CD4-positive, alpha-beta T cell (primary cell): ENCODE results near the gene AUTS2. TPM values are rescaled to one million over a fixed set of nuclear protein-coding genes. Genes with fewer than 3 reads are reported as not detected.

Experiments
- ATAC-seq: fragments of 200-7000 bp; cut with Tn5 transposase; one replicate; pipeline ENCODE4 v1.10.0; 2022; ENCODE audit warnings: mild to moderate bottlenecking; ENCODE audit not compliant: poor library complexity
- CTCF ChIA-PET: fragments of 350-600 bp; sonication (Branson Sonifier 250); formaldehyde crosslinking; loops from one replicate; lab custom pipeline; 2021; ENCODE audit warnings: antibody characterized with exemption, inconsistent platforms; lab: Charles Lee
- POLR2A ChIA-PET: fragments of 350-600 bp; sonication (Branson Sonifier 250); formaldehyde crosslinking; loops from one replicate; lab custom pipeline; 2021; ENCODE audit warnings: antibody characterized with exemption, inconsistent platforms; lab: Charles Lee
- DNase-seq, 14 experiments: peaks; one replicate each; pipeline ENCODE4 v3.0.0-alpha.2; 2013 to 2020; ENCODE audit warnings: mixed read lengths in 2 of 14
- H3K27ac ChIP-seq, 2 donors: one replicate each; pipeline versions ENCODE4 v1.5.1 to v1.7.0; 2013; ENCODE audit warnings: low read length in 2 of 2, low read depth in 1 of 2, mild to moderate bottlenecking in 1 of 2
- H3K27me3 ChIP-seq, 2 experiments: 1 replicate in 1 of 2; 2 replicates in 1 of 2; pipeline versions ENCODE4 v1.6.1 to v1.7.0; 2013; ENCODE audit warnings: low read length in 2 of 2, control low read depth in 1 of 2, mild to moderate bottlenecking in 1 of 2, moderate library complexity in 1 of 2; ENCODE audit not compliant: insufficient read depth in 2 of 2, control insufficient read depth in 1 of 2
- H3K36me3 ChIP-seq: one replicate; pipeline ENCODE4 v1.6.1; 2013; ENCODE audit warnings: low read length, control low read depth; ENCODE audit not compliant: insufficient read depth
- H3K4me1 ChIP-seq: one replicate; pipeline ENCODE4 v1.6.1; 2013; ENCODE audit warnings: low read length, control low read depth; ENCODE audit not compliant: insufficient read depth
- H3K4me3 ChIP-seq: one replicate; pipeline ENCODE4 v1.5.1; 2013; ENCODE audit warnings: mild to moderate bottlenecking, low read length, moderate library complexity
- H3K9me3 ChIP-seq, 2 experiments: 1 replicate in 1 of 2; 2 replicates in 1 of 2; pipeline versions ENCODE4 v1.6.1 to v1.7.0; 2013; ENCODE audit warnings: low read length in 2 of 2, mild to moderate bottlenecking in 2 of 2, control low read depth in 1 of 2, moderate library complexity in 1 of 2; ENCODE audit not compliant: control insufficient read depth in 1 of 2, insufficient read depth in 1 of 2
- H3K27ac Mint-ChIP-seq: one replicate; pipeline ENCODE4 v1.8.0; 2020; ENCODE audit warnings: mixed read lengths
- H3K27me3 Mint-ChIP-seq: one replicate; pipeline ENCODE4 v1.8.0; 2021; ENCODE audit warnings: mixed read lengths
- H3K36me3 Mint-ChIP-seq: one replicate; pipeline ENCODE4 v1.8.0; 2021; ENCODE audit warnings: low read depth, mixed read lengths
- H3K4me1 Mint-ChIP-seq: one replicate; pipeline ENCODE4 v1.8.0; 2021; ENCODE audit warnings: low read depth, mixed read lengths
- H3K4me3 Mint-ChIP-seq: one replicate; pipeline ENCODE4 v1.8.0; 2020; ENCODE audit warnings: mild to moderate bottlenecking, mixed read lengths
- H3K9me3 Mint-ChIP-seq: one replicate; pipeline ENCODE4 v1.8.0; 2020; ENCODE audit warnings: mixed read lengths
- intact Hi-C, 2 experiments: fragments of 100-400 bp; cut with DNase I in 1 of 2; cut with micrococcal nuclease in 1 of 2; formaldehyde crosslinking; loops; one replicate each; pipeline versions ENCODE4 v1.15.1 to v1.9.0; 2023 to 2025; cut with DNase I, micrococcal nuclease
- total RNA-seq, 174 experiments: library from RNA in 2 of 174; stranded (reverse) in 2 of 174; gene quantifications; one replicate each; pipeline ENCODE4 v1.2.3 and lab custom pipeline; 2021 to 2026
- TF ChIP-seq, protein P1 (sequence below): fragments of 200-600 bp; IDR thresholded peaks from one replicate; pipeline ENCODE4 v1.8.0; 2022; ENCODE audit warnings: antibody characterized with exemption, mild to moderate bottlenecking

AUTS2 gene
- total RNA-seq, 2 experiments from 2014 or later: 43.6 to 47.6 TPM

DNA sequence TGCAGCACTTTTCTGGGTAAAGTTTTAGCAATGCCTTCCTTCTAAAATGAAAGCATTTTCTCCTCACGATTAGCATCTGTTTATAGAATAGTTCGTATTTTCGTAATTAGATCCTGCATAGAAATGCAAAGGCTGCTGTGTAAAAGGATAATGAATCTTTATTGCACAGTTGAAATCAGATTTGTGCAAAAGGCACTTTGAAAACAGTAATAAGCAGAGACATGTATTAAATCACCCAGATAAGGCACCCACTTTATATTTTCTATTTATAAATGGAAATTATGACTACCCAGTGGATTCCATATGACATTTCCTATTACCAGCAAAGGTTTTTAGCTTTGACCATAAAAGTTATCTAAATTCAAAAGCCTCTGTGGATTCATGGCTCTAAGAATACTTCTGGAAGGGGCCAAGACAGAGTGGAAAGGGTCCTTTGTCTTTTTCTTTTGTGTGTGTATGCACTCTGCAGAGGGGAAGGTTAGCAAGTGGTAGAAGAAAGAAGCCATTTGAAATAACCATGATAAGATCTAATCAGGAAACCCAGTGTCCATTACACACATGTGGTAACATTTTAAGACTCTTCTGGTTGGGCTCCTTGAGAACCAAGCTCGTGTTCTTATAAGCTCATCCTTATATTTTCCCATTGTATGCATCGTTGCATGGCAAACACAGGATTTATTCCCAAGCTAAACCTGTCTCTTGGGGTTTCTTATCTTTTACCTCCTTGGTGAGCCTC is 612.1 kb downstream of the AUTS2 start:
- Histone ChIP-seq H3K36me3 (no peaks in the 10 kb centered on the region), H3K9me3 (peaks cover 0 to 3% of the 10 kb centered on the region in 2 experiments), H3K27me3 (no peaks in the 10 kb centered on the region), H3K4me1 (no peaks in the 10 kb centered on the region), H3K27ac (no peak overlapping the region), H3K4me3 (no peak overlapping the region)
- Mint-ChIP-seq H3K36me3 (no peaks in the 10 kb centered on the region), H3K27ac (no peak overlapping the region), H3K27me3 (no peaks in the 10 kb centered on the region), H3K4me1 (no peaks in the 10 kb centered on the region), H3K9me3 (no peaks in the 10 kb centered on the region), H3K4me3 (no peak overlapping the region)
- no peak for ATAC-seq
- TF ChIP-seq, protein P1, sequence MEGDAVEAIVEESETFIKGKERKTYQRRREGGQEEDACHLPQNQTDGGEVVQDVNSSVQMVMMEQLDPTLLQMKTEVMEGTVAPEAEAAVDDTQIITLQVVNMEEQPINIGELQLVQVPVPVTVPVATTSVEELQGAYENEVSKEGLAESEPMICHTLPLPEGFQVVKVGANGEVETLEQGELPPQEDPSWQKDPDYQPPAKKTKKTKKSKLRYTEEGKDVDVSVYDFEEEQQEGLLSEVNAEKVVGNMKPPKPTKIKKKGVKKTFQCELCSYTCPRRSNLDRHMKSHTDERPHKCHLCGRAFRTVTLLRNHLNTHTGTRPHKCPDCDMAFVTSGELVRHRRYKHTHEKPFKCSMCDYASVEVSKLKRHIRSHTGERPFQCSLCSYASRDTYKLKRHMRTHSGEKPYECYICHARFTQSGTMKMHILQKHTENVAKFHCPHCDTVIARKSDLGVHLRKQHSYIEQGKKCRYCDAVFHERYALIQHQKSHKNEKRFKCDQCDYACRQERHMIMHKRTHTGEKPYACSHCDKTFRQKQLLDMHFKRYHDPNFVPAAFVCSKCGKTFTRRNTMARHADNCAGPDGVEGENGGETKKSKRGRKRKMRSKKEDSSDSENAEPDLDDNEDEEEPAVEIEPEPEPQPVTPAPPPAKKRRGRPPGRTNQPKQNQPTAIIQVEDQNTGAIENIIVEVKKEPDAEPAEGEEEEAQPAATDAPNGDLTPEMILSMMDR: no peak
- DNase-seq: no peak
- ChIA-PET POLR2A (no interaction called here), CTCF (no interaction called here)
- intact Hi-C loops: no loop called here

DNA sequence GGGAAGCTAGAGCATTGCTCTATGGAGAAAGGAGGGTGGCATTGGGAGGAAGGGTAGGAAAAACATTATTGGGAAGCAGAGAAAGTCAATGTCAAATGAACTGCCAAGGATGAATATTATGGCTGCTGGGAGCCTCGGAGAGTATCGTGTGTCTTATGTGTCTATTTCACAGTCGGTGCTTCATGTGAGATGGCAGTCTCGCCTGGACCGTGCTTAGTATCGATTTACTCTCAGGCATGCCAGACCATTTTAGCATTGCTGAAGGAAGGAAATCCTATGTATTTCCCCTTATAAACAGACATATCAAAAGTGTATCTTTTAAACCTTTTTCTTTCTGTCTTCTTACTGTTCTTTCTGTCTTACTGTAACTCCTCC is 612.6 kb downstream of the AUTS2 start:
- intact Hi-C loops: no loop called here
- TF ChIP-seq, protein P1: no peak
- CTCF ChIA-PET: no interaction called here
- POLR2A ChIA-PET: no interaction called here
- H3K4me3 ChIP-seq: no peak overlapping the region
- no peak for DNase-seq
- Mint-ChIP-seq H3K4me3 (no peak overlapping the region), H3K27ac (no peak overlapping the region), H3K36me3 (no peaks in the 10 kb centered on the region), H3K4me1 (no peaks in the 10 kb centered on the region), H3K27me3 (no peaks in the 10 kb centered on the region), H3K9me3 (no peaks in the 10 kb centered on the region)
- no peaks in the 10 kb centered on the region for H3K27me3 ChIP-seq
- peaks cover 0 to 2% of the 10 kb centered on the region in 2 experiments for H3K9me3 ChIP-seq
- no peak overlapping the region for H3K27ac ChIP-seq
- H3K4me1 ChIP-seq: no peaks in the 10 kb centered on the region
- H3K36me3 ChIP-seq: no peaks in the 10 kb centered on the region
- no peak for ATAC-seq

DNA sequence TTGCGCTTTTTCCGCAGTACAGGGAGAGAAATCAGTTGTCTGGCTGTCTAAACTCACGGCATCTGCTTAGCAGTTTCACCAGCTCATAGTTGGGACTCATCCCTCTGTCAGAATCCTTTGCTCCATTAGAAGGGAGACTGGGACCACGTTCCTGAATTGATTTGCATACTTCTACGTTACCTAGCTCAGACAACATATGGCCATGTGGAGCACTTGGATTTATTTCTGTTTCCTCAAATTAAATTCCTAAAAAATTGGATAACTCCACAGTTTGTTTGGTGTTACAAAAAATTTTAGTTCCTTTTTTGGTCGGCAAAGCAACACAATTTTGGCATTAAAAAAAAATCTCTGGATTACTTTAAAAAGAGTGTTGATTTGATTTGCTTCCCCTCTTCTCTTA is 614.0 kb downstream of the AUTS2 start:
- Mint-ChIP-seq H3K36me3 (no peaks in the 10 kb centered on the region), H3K4me1 (no peaks in the 10 kb centered on the region)
- TF ChIP-seq, protein P1: no peak

More for the DNA sequence above, 614.0 kb downstream of the AUTS2 start:
- Histone ChIP-seq H3K27ac (no peak overlapping the region), H3K4me1 (no peaks in the 10 kb centered on the region), H3K36me3 (no peaks in the 10 kb centered on the region), H3K9me3 (no peaks in the 10 kb centered on the region), H3K27me3 (no peaks in the 10 kb centered on the region), H3K4me3 (no peak overlapping the region)
- H3K9me3 Mint-ChIP-seq: no peaks in the 10 kb centered on the region
- intact Hi-C loops: no loop called here
- ChIA-PET POLR2A (no interaction called here), CTCF (no interaction called here)
- ATAC-seq: no peak
- no peak for DNase-seq
- H3K27ac Mint-ChIP-seq: no peak overlapping the region
- H3K27me3 Mint-ChIP-seq: no peaks in the 10 kb centered on the region
- no peak overlapping the region for H3K4me3 Mint-ChIP-seq
